GM21526 (cell line): ENCODE data around the gene USP30.

Experiments
- ATAC-seq: cut with Tn5 transposase; IDR thresholded peaks from one replicate; pipeline ENCODE4 v1.9.1; 2021; ENCODE audit warnings: moderate library complexity; ENCODE audit not compliant: unreplicated experiment, low FRiP score

Gene USP30

GRCh38 chr12:109093022-109093918 is 40.9 kb downstream of the USP30 start, which contains the start of gene ALKBH2:
Gene ALKBH2 (minus strand): TSS chr12:109093472. CDS start chr12:109092786, 686 bp downstream.
- peak; percentile 68 for ATAC-seq

GRCh38 chr12:109097140-109097434 is 44.7 kb downstream of the USP30 start:
- ATAC-seq, result no peak

- peak; percentile 80 for ATAC-seq
Observed at GRCh38 chr12:109097435-109098182, 45.2 kb downstream of the USP30 start, which contains the start of gene UNG. Gene UNG (plus strand): TSS chr12:109097597. CDS start chr12:109097680, 83 bp downstream.

GRCh38 chr12:109098183-109098604 is 45.8 kb downstream of the USP30 start:
- ATAC-seq, result peak; percentile 20

- no peak for ATAC-seq
Observed at GRCh38 chr12:109098651-109099050, 46.3 kb downstream of the USP30 start.

- no peak for ATAC-seq
Observed at GRCh38 chr12:109099431-109100020, 47.1 kb downstream of the USP30 start.

GRCh38 chr12:109100741-109101140 is 48.4 kb downstream of the USP30 start:
- ATAC-seq, result no peak

- no peak for ATAC-seq
Observed at GRCh38 chr12:109102491-109102890, 50.1 kb downstream of the USP30 start.

- no peak for ATAC-seq
Observed at GRCh38 chr12:109105176-109105575, 52.8 kb downstream of the USP30 start.

GRCh38 chr12:109109746-109110350 is 57.5 kb downstream of the USP30 start:
- no peak for ATAC-seq

GRCh38 chr12:109110988-109111495 is 58.7 kb downstream of the USP30 start:
- ATAC-seq, result peak; percentile 65

GRCh38 chr12:109112720-109113465 is 60.5 kb downstream of the USP30 start:
- ATAC-seq, result no peak

GRCh38 chr12:109113661-109114321 is 61.4 kb downstream of the USP30 start:
- no peak for ATAC-seq

- no peak for ATAC-seq
Observed at GRCh38 chr12:109114644-109115043, 62.3 kb downstream of the USP30 start.

GRCh38 chr12:109115404-109115757 is 63.0 kb downstream of the USP30 start:
- no peak for ATAC-seq

GRCh38 chr12:109115758-109116610 is 63.6 kb downstream of the USP30 start, which contains the start of gene ACACB:
Gene ACACB (plus strand): TSS chr12:109116587. CDS start chr12:109139406, 22,819 bp downstream.
- ATAC-seq, result no peak

- ATAC-seq, result no peak
Observed at GRCh38 chr12:109116611-109116949, 64.2 kb downstream of the USP30 start.

GRCh38 chr12:109120095-109120494 is 67.7 kb downstream of the USP30 start:
- ATAC-seq, result no peak
